ENCODE measurements around the gene SLIT1.

The SLIT1 gene

DNA sequence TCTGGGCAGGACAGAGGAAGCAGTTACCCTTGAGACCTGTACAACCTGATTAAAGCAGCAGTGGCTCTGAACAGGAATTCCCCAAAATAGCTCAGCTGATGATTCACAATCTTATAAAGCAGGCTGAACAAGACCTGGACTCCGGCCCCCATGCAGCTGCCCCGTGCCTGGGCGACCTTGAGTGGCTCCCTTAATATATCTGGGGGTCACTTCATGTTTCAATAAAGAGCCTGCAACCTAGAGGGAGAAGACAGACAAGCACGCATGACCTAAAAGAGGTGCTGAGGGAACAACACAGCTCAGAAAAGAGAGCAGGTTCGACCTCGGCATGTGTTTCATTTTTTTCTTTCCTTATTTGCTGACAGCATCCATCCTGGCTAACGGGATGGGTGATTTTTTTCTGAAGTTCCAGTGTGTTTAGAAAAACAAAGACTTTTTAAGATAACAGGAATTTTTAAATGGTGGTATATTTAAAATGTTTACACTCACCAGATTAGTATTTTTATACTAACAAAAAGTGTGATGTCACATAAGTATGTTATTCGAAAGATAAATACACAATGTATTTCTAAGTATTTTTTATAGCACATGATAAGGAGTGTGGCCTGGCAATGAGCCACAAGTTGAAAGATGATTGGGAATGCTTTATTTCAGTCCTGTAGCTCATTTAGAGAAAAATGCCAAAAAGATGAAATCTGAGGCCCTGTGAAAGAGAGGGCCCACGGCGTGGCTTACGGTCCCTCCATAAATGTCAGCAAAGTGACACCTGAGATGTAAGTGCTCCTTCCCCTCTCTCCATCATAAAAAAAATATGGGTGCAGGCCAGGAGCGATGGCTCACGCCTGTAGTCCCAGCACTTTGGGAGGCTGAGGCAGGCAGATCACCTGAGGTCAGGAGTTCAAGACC, 161.3 kb downstream of the SLIT1 start:
- DNase-seq (ENCODE audit: low read depth in 2 of 2) = no peak

DNA sequence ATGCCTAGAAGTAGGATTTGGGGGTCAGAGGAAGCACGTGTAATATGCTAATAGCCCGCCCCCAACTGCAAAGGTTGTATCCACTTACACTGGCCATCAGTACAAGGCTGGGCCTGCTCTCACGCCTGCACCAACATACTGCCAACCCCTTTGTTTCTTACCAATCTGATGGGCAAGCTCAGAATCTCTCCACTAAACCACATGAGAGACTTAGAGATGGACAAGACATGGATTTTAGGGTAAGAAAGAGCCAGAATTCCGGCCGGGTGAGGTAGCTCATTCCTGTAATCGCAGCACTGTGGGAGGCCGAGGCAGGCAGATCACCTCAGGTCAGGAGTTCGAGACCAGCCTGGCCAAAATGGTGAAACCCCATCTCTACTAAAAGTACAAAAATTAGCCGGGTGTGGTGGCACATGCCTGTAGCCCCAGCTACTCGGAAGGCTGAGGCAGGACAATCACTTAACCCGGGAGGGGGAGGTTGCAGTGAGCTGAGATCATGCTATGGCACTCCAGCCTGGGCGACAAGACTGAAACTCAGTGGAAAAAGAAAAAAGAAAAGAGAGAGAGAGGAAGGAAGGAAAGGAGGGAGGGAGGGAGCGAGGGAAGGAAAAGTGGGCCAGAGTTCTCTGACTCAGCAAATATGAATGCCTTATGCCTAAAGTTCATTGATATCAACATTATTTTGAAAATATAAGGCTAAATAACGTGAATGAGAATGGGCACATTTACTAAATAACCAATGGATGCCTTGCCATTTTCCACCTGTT, 162.2 kb downstream of the SLIT1 start:
- no peak for DNase-seq (ENCODE audit: low read depth in 2 of 2)

DNA sequence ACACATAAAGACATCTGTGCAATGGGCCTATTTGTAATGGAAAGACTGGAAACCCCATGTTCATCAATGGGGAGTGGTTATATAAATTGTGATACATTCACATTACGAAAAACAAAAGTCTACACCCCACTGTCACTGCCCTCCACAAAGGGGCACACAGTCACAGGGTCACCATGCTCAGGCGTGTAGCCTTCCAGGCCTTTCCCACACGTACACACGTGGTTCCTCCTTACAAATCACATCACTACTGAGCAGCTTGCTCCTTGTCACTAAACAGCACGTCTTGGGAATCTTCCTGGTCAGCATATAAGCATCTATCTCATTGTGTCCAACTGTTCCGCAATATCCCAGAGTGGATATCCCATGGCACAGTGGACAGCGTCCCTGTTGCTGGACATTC, 163.1 kb downstream of the SLIT1 start:
- DNase-seq (ENCODE audit: low read depth in 2 of 2) = no peak

DNA sequence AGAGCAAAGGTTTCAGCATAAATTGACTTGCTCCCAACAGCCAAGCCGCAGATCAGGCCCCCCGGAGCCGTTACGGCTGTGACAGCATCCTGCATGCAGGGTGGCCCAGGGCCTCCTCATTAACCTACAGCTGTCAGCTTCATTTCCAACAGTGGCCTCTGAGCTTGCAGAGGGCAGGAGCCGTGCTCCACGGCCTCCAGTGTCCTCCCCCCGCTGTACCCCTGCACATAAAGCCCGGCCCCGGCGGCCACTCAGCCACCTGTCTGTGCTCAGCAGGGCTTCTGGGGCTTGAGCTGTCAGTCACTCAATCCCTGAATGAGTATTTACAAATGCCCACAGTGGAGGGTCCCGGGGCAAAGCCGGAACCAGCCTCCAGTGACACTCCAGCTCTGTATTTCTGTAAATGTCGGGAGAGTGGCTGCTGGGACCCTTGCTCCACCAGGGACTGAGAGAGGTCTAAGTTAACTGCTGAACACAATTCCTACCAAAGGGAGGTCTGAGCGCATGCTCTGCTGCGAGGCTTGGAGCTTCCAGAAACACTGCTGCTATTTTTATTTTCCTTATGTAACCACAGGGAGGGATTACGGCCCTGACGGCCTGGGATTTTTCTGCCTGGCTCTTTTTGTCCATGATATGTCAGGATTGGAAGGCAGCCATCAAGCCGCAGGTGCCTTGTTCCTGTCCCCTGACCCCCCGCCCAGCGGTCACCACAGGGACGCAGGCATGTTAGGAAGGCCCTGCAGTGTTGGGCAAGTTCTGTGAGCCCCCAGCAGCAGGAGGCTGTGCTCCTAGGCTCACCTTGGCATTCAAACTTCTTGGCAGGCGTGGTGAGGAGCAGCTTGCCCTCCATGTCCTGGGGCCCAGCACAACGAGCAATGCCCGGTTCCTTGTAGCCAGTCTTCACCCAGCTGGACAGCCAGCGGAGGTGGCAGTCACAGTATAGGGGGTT, 165.0 kb downstream of the SLIT1 start:
- DNase-seq (ENCODE audit: low read depth in 2 of 2) = no peak

DNA sequence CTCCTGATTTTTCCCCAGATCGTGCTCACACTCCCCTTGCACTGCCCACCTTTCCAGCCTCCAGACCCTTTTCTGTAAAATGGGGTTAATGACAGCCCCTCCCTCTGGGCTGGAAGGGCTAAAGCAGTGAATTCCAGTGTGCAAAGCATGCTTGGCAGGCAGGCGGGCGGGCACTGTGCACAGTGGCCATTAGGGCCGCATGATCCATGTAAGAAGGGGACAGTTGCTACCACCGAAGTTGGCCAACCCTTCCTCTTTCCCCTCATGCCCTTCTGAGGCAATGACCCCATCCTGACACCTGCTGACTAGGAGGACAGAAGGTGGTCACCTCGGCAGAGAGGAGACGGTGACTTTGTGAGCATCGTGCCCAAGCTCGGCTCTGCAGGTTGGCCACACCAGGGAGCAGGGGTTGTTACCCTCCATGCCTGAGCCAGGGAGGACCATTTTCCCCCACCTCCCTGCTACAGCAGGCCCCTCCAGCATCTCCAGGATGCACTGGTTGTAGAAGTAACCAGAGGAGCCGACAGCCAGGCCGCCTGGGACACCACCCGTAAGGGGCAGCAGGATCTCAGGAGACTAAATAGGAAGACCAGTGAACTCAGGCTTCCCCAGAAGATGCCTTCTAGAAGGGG, 166.4 kb downstream of the SLIT1 start:
- DNase-seq (ENCODE audit: low read depth in 2 of 2) = no peak

DNA sequence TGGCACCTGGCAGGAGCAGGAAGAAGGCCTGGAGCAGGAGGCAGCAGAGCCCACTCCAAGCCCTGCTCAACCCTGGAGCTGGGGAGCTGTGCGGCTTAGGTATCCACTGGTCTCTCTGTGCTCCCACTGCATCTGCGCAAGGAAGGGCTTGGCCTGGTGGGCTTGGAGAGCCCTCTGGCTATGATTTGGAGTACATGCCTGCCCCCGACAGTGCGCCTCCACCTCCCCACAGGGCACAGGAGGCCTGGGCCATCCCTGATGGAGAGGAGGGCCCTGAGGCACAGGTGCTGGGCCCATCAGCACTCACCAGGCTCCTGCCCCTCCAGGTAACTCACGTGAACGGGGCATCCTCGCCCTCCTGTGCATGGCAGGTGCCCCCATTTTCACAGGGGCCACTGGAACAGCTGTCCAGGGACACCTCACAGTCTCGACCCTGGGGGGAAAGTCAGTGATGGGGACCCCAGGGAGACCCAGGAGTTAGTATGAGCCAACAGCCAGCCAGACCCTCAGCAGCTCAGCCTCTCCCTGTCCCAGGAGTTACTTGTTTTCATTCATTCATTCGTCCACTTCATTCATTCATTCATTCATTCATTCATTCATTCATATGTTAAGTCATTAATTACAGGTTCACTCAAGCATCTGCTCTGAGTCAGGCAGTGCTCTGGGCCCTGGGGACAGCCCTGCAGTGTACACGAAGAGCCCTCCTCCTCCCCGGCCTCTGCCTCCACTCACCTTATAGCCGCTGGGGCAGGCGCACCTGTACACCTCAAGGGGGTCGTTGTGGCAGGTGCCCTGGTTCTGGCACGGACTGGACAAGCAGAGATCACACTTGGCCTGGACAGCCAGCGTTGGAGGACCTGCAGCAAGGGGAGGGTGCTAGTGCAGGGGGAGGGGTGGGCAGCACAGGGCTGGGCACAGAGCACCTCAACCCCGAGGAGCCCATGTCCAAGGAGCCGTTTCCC, 167.2 kb downstream of the SLIT1 start:
- DNase-seq (ENCODE audit: low read depth in 2 of 2) = no peak

DNA sequence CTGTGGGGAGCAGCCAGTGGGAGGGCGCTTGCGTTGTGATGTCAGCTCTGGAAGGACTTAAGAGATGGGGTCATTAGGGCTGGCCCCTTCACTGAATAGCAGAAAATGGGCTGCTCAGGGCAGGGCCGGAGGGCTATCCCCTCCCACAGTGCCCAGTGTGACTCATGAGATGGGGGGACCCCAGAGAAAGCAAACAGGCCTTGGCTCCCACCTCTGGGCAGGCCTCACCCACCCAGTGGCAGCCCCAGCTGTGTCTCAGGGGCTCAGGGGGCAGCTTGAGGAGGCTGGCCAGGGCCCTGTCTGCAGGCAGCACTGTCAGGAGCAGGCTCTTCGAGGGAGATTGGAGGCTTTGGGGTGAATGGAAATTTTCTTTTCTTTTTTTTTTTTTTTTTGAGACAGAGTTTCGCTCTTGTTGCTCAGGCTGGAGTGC, 168.3 kb downstream of the SLIT1 start:
- DNase-seq (ENCODE audit: low read depth in 2 of 2) = no peak

DNA sequence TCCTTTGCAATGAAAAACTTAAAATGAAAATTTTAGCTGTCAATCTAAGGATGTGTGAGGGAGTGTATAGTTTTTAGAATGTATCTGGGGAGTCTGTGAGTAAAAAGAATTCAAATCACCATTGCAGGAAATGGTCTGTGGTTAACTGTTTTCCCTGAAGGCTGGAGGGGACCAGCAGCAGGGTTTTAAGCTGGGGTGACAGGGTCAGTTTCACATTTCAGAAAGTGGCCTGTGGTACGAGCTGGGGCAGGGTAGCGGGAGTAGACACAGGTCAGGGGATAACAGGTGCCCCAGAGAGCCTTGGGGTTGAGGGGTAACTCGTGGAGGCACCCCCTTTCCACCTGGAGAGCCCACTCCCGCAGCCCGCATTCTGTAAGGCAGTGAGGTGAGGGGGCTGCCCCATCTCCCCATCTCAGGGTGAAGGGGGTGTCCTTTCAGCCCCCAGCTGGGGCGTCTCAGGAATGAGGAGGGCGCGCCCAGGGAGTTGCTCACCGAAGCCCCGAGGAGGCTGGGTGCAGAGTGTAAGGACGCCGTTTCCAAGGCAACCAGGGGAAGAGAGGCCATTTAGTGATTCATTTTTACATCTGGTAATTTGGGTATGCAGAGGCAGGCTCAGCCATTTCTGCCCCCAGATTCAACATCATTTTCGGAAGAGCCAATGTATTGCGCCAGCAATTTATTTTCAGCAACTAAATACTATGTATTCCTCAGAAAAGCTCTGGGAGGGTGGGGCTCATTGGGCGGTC, 168.9 kb downstream of the SLIT1 start:
- DNase-seq (ENCODE audit: low read depth in 2 of 2) = no peak

DNA sequence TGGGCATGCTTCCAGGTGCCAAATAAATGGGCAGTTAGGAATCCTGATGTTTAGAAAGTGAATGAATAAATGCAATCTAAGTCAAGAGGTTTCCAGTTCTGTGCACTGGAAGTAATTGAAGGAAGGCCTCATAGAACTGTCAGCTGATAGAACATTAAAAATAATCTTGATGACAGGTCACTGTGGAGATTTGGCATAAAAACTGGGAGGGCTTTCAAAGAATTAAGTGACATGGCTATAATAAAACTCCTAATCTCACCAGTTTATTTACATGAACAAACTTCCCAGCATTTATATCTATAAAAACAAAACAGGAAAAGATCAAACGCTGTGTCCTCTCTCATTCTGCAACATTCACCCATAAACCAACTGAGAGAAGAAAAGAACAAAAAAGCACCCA, 170.5 kb downstream of the SLIT1 start:
- no peak for DNase-seq (ENCODE audit: low read depth in 2 of 2)

DNA sequence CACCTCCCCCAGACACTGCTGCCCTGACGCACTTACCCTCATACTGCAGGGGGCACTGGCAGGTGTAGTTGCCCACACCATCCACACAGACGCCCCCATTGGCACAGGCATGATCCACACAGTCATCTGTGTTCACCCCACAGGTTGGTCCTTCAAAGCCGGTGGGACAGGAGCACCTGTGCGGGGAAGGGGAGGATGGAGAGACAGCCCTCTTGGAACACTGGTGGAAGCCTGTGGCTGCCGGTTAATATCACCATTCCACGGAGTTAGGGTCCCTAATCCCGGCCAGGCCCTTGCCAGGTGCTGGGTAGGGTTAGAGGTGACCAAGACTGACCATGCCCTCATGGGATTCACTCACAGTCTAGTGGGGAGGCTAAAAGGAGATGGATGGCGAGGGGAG, 171.8 kb downstream of the SLIT1 start:
- no peak for DNase-seq (ENCODE audit: low read depth in 2 of 2)

DNA sequence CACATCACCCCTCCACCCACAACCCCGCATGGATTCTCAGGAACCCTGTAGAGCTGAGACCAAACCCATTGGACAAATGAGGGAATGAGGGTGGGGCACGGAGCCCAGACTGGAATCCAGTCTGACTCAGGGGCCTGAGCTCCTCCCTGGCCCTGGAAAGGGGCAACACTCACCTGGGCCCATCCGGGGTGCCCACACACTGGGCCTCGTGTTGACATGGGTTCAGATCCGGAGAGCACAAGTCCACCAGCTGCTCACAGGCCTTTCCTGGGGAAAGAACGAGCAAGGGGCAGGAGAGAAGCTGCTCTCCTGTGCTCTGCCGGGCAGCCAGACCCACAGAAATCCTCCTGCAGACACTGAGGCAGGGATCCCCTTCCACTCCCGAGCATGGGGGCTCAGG, 172.2 kb downstream of the SLIT1 start:
- no peak for DNase-seq (ENCODE audit: low read depth in 2 of 2)

DNA sequence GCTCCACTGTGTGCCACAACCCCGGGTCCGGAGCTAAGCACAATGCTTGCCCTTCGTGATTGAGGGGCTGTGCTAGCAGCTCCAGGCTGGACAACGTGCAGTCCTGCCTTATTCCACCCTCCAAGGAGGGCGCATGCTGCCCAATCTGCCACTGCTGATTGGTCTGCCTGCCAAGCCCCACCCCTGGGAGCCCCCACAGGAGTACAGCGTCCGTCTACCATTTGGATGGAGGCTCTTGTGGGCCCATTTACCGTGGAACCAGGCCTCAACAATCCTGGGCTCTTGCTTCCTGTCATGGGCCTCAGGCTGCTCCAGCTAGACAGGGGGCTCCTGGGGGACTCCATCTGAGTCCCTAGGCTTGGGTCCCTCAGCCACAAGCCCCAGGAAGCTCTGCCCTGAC, 173.3 kb downstream of the SLIT1 start:
- no peak for DNase-seq (ENCODE audit: low read depth in 2 of 2)

DNA sequence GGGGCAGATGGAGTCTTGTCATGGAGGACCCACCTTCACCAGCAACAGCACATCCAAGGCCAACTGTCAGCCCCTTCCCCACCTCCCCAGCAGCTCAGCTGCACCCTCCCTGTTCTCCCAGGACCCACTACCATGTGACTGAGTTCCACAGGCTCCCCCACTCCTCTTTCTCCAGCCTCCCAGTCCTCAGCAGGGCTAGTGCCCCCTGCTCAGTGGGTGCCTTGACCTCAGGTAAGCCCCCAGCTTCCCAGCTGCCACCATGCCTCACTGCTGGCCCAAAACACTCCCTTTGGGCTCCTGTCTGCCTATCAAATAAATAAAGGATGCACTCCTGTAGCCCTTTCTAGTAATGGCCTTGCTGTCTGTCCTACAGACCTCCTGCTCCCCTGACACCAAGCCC, 174.4 kb downstream of the SLIT1 start:
- no peak for DNase-seq (ENCODE audit: low read depth in 2 of 2)

DNA sequence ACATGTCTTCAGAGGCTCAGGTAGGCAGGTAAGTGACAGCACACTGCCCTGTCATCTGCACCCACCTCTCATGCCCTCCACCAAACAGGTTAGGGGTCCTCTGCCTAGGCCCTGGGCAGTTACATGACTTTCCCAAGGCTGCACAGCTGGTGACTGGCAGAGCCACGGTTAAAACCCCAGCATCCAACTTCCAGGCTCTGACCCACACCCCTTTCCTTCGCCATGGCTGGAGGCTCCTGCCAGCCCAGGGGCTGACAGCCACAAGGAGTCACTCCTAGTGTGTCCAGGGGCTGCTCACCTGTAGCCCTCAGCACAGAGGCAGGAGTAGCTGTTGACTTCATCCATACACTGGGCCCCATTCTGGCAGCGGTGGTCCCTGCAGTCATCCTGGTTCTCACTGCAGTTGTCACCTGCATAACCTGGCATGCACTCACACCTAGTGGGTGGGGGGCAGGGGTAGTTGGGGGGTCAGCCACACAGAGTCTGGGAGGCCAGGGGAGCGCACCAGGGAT, 175.0 kb downstream of the SLIT1 start:
- no peak for DNase-seq (ENCODE audit: low read depth in 2 of 2)

DNA sequence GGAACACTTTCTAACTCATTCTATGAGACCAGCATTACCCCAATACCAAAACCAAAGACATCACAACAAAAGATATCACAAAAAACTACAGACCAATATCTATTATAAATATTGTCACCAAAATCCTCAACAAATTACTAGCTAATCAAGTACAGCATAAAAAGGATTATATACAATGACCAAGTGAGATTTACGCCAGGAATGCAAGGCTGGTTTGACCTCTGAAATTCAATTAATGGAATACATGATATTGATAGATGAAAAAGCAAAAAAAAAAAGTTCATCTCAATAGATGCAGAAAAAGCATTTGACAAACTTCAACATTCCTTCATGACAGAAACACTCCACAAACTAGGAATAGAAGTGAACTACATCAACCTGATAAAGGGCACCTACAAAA, 178.3 kb downstream of the SLIT1 start:
- no peak for DNase-seq (ENCODE audit: low read depth in 2 of 2)

DNA sequence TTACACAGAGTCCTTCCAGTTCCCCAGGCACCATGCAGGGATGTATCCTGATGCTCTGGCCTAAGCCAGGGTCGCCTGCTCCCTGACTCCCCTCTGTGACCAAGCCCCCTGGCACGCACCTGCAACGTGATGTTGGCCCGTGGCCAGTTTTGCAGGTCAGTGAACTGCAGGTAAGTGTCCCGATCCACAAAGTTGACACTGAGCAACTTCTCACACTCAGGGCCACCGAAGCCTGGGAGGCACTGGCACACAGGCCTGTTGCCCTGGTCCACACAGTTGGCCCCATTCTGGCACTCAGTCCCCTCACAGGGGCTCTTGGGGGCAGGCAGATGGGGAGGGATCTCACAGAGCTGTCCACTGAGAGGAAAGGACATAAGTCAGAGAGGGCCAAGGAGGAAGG, 179.4 kb downstream of the SLIT1 start:
- DNase-seq (ENCODE audit: low read depth in 2 of 2) = no peak

DNA sequence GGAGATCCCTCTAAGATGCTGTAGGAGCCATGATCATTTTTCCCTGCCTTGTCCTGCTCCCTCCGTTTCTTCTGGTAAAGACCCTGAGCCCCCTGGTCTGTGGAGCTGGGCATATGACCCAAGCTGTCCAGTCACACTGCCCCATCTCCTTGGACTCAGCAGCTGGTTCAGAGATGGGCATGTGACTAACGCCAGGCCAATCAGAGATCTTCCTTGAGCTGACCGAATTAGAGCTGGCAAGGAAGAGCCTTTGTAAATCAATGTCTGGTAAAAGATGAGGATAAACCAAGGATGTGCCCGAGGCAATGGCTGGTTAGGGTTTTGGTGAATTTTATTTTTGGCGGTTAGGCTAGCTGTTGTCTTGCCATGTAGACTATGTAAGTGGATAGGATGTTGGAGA, 180.4 kb downstream of the SLIT1 start:
- DNase-seq (ENCODE audit: low read depth in 2 of 2) = no peak

DNA sequence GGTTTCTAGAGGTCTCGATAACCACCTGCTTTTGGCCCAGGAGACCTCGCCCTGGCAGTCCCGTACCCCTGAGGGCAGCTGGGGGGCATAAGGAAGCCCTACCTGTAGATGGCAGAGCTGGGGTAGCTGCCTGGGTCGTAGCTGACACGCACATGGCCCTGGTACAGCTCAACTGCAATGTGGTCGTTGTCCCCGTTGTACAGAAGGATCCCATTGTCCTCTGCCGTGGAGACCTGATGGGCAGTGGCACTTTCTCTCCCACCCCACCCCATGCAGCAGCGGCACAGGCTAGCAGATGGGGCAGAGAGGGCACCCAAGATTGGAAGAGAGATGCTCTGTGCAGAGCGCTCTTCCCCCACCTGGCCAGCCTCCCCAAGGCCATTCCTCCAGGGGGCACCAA, 181.2 kb downstream of the SLIT1 start:
- DNase-seq (ENCODE audit: low read depth in 2 of 2) = no peak

DNA sequence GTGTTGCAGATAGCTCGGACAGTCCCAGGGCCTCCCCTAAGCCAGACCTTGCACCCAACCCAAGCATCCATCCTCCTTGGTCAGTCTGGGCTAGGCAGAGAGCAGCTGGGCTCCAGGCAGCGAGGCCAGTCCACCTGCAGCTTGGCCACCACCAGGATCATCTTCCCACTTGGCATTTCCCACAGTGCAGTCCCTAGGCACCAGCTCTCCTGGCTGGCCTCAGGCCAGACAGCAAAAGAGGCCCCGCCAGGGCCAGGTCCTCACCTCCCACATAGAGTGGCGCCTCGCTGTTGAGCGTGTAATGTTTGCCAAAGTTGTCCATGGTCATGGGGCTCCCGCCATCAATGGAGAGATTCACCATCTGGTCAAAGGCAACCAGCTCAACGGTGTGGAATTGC, 182.0 kb downstream of the SLIT1 start:
- DNase-seq (ENCODE audit: low read depth in 2 of 2) = no peak
